CD8-positive, alpha-beta memory T cell (primary cell): ENCODE data around the gene MED26. TPM values are rescaled to one million over a fixed set of nuclear protein-coding genes. Genes with fewer than 3 reads are reported as not detected.

Experiments used
- CTCF ChIA-PET: fragments of 350-600 bp; sonication (Branson Sonifier 250); formaldehyde crosslinking; loops from one replicate; lab custom pipeline; 2021; ENCODE audit warnings: antibody characterized with exemption; lab: Charles Lee
- POLR2A ChIA-PET: fragments of 350-600 bp; sonication (Branson Sonifier 250); formaldehyde crosslinking; loops from one replicate; lab custom pipeline; 2021; ENCODE audit warnings: antibody characterized with exemption; lab: Charles Lee
- DNase-seq, 5 donors: peaks; one replicate each; pipeline versions ENCODE4 v3.0.0 to v3.0.0-alpha.2; 2020 to 2022; ENCODE audit warnings: mixed read lengths in 1 of 5
- H3K27ac ChIP-seq: one replicate; pipeline ENCODE4 v1.7.0; 2013; ENCODE audit warnings: low read depth, mild to moderate bottlenecking, low read length, moderate library complexity
- H3K27me3 ChIP-seq: 2 replicates; pipeline ENCODE4 v1.7.0; 2013; ENCODE audit warnings: low read length, mild to moderate bottlenecking; ENCODE audit not compliant: insufficient read depth, poor library complexity, severe bottlenecking
- H3K36me3 ChIP-seq: 2 replicates; pipeline ENCODE4 v1.7.0; 2013; ENCODE audit warnings: mild to moderate bottlenecking, low read length, moderate library complexity; ENCODE audit not compliant: insufficient read depth
- H3K4me1 ChIP-seq: 2 replicates; pipeline ENCODE4 v1.7.0; 2013; ENCODE audit warnings: mild to moderate bottlenecking, low read length, moderate library complexity; ENCODE audit not compliant: insufficient read depth
- H3K4me3 ChIP-seq: 2 replicates; pipeline ENCODE4 v1.7.0; 2013; ENCODE audit warnings: mild to moderate bottlenecking, low read length
- H3K9me3 ChIP-seq: 2 replicates; pipeline ENCODE4 v1.7.0; 2013; ENCODE audit warnings: mild to moderate bottlenecking, low read length
- H3K27ac Mint-ChIP-seq, 8 donors: one replicate each; pipeline ENCODE4 v1.8.0; 2020 to 2021; ENCODE audit warnings: mixed read lengths in 8 of 8, mild to moderate bottlenecking in 6 of 8, inconsistent platforms in 3 of 8, moderate library complexity in 3 of 8
- H3K27me3 Mint-ChIP-seq, 2 donors: one replicate each; pipeline ENCODE4 v1.8.0; 2020 to 2021; ENCODE audit warnings: mixed read lengths in 2 of 2, mild to moderate bottlenecking in 1 of 2, moderate library complexity in 1 of 2
- H3K36me3 Mint-ChIP-seq, 3 donors: one replicate each; pipeline ENCODE4 v1.8.0; 2020 to 2021; ENCODE audit warnings: mixed read lengths in 3 of 3, inconsistent platforms in 1 of 3, mild to moderate bottlenecking in 1 of 3
- H3K4me1 Mint-ChIP-seq, 3 donors: one replicate each; pipeline ENCODE4 v1.8.0; 2020 to 2021; ENCODE audit warnings: mixed read lengths in 3 of 3, inconsistent platforms in 1 of 3, mild to moderate bottlenecking in 1 of 3
- H3K4me3 Mint-ChIP-seq, 7 donors: one replicate each; pipeline ENCODE4 v1.8.0; 2020 to 2021; ENCODE audit warnings: mixed read lengths in 7 of 7, mild to moderate bottlenecking in 6 of 7, moderate library complexity in 4 of 7, inconsistent platforms in 2 of 7
- H3K9me3 Mint-ChIP-seq, 5 donors: one replicate each; pipeline ENCODE4 v1.8.0; 2020 to 2022; ENCODE audit warnings: mixed read lengths in 5 of 5, mild to moderate bottlenecking in 3 of 5, moderate library complexity in 2 of 5, inconsistent platforms in 1 of 5
- polyA plus RNA-seq: library from polyadenylated mRNA; unstranded; fragments of 300-500 nt; fragmentation: Illumina TruSeq; gene quantifications from one replicate; pipeline ENCODE4 v1.2.3, GENCODE V29; 2021
- total RNA-seq, 2 experiments: library from RNA; stranded (reverse); gene quantifications; one replicate each; pipeline ENCODE4 v1.2.3, GENCODE V29; 2021

MED26 gene
- total and polyA plus RNA-seq, 3 experiments from 2014 or later = 3.1 to 17.1 (median 14.7) TPM

DNA sequence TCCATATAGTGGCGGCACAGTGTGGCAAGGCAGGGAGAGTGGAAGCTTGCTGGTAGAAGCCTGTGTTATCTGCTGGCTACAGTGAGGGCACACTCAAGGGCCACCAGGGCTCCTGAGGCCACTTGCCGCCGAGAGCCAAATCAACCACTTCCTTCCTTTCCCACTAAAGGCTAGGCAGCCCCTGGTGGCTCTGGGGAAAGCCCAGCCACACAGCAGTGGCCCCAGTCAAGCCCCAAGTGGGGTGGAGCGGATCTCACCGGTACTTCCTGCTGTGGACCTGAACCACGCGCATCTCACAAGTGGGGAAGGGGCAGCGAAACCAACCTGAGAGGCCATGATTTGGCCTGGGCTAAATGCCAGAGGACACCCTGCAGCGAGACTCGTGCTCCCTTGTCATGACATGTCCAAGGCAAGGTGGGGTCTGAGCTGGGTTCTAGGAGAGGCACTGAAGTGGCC lies 33.8 kb downstream of the MED26 start:
- H3K4me3 Mint-ChIP-seq = peak overlapping the region; percentile 66 to 82 (median 78)
- no peaks in the 10 kb centered on the region for H3K27me3 Mint-ChIP-seq
- Histone ChIP-seq H3K4me3 (peak overlapping the region; percentile 52), H3K4me1 (peaks cover 46% of the 10 kb centered on the region), H3K27ac (peak overlapping the region; percentile 57), H3K27me3 (no peaks in the 10 kb centered on the region), H3K36me3 (no peaks in the 10 kb centered on the region), H3K9me3 (no peaks in the 10 kb centered on the region)
- peaks cover 55 to 86% (median 74%) of the 10 kb centered on the region in 3 donors for H3K4me1 Mint-ChIP-seq
- peaks cover 0 to 3% (median 0%) of the 10 kb centered on the region in 3 donors for H3K36me3 Mint-ChIP-seq
- CTCF ChIA-PET = interaction anchor here (1.0 kb wide), 1 partner anchor 9 kb away, joined by 3 read pairs; no protein-coding TSS in a partner anchor
- peak overlapping the region; percentile 89 to 98 (median 96) for H3K27ac Mint-ChIP-seq
- DNase-seq = peak in 4 of 5 donors; percentile 36 to 72 (median 62)
- H3K9me3 Mint-ChIP-seq = no peaks in the 10 kb centered on the region
- POLR2A ChIA-PET = interaction anchor here (0.5 kb wide), 1 partner anchor 449 kb away, joined by 6 read pairs; no protein-coding TSS in a partner anchor

DNA sequence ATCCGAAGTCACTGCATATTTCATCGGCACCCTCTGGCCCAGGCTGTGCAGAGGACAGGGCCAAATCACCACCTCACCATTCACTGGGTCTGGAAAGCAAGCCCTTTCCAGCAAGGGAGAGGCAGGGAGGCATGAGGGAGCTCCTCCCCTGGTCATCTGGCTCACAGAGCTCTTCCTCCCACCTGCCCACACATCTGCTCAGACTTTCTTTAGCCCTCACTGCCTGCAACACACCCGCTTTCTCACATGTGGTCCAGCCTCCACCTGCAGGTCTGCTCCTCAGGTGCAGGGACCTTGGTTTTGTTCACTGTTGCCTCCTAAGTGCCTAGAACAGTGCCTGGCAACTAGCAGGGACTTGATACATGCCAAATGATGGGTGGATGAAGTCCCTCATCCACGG lies 34.8 kb downstream of the MED26 start:
- H3K27ac ChIP-seq = no peak overlapping the region

DNA sequence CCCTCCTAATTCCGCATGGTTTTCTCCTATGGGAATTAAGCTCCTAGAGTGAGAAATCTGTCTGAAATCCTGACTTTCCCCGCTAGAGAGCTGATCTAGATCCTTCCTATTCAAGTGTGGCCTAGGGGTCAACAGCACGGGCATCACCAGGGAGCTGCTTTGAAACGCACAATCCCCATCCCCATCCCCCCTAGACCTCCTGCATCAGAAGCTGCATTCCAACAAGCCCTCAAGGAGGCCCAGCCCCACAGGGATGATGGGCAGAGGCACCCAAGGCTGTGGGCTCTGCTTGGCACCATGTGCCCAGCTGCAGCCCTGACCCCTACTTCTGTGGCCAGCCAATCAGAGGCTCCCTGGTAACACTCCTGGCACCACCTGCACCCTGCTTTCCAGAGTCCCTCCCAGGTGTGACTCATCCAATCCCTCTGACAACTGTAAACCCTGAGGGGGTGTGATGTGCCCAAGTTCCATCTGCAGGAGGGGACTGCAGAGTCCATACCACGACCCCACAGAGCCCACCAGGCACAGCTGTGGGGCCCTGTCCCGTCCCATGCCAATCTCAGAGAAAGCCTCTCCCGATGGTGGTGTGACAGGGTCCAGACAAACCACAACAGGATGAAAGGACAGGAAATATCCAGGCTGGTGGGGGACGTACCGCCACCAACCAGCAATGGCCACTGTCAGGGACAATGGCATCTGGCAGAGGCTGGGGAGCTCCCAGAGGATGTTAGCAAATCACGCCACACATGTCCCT lies 36.0 kb downstream of the MED26 start:
- POLR2A ChIA-PET = no interaction called here
- H3K4me1 Mint-ChIP-seq = peaks cover 69 to 93% (median 85%) of the 10 kb centered on the region in 3 donors

More for the DNA sequence above, 34.8 kb downstream of the MED26 start:
- no peaks in the 10 kb centered on the region for H3K36me3 Mint-ChIP-seq
- Histone ChIP-seq H3K27me3 (no peaks in the 10 kb centered on the region), H3K4me3 (no peak overlapping the region), H3K36me3 (no peaks in the 10 kb centered on the region), H3K4me1 (peaks cover 56% of the 10 kb centered on the region), H3K9me3 (no peaks in the 10 kb centered on the region)
- POLR2A ChIA-PET = no interaction called here
- peaks cover 62 to 88% (median 80%) of the 10 kb centered on the region in 3 donors for H3K4me1 Mint-ChIP-seq
- DNase-seq = no peak
- H3K4me3 Mint-ChIP-seq = peak overlapping the region in 2 of 7 donors; percentile 23 to 78
- CTCF ChIA-PET = interaction anchor here (1.0 kb wide), 1 partner anchor 8 kb away, joined by 3 read pairs; no protein-coding TSS in a partner anchor
- no peaks in the 10 kb centered on the region for H3K27me3 Mint-ChIP-seq
- H3K27ac Mint-ChIP-seq = peak overlapping the region in 6 of 8 donors; percentile 2 to 98 (median 90)
- no peaks in the 10 kb centered on the region for H3K9me3 Mint-ChIP-seq

DNA sequence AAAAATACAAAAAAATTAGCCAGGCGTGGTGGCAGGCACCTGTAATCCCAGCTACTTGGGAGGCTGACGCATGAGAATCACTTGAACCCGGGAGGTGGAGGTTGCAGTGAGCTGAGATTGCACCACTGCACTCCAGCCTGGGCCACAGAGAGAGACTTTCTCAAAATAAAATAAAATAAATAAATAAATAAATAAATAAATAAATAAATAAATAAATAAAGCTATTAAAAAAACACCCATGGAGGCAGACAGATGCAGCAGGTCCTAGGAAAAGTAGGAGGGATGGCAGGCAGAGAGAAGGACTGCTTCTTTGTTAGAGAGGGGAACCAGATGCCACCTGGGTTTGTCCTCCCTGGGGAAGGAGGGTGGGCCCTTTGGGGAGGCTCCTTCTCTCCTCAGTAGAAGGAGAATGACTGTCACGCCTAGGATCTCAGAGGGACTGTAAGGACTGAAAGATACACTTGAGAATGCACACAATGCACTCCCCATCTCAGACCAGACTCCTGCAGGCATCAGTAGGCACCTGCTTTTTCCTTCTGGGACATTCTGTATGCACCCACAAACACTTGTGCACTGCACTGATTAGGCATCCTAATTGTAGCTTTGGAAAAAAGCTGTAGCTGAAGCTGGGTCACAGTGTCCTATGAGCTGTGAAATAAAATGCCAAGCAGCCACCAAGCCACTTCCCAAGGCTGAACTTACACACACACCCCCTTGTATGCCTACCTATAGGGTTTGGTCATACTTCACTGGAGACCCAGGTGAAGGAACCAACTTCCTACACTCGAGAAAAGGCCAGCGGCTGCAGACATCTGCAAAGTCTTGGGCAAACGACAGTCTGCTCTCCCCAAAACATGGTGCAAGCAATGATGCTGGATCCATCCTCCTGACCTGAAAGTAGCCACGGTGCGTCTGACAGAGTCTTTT lies 36.9 kb downstream of the MED26 start:
- H3K27ac ChIP-seq = no peak overlapping the region
- no peaks in the 10 kb centered on the region for H3K36me3 Mint-ChIP-seq
- no peak overlapping the region for H3K4me3 Mint-ChIP-seq
- H3K4me1 Mint-ChIP-seq = peaks cover 72 to 94% (median 87%) of the 10 kb centered on the region in 3 donors
- DNase-seq = no peak
- H3K9me3 Mint-ChIP-seq = no peaks in the 10 kb centered on the region
- H3K9me3 ChIP-seq = no peaks in the 10 kb centered on the region
- no peaks in the 10 kb centered on the region for H3K36me3 ChIP-seq
- H3K4me1 ChIP-seq = peaks cover 76% of the 10 kb centered on the region
- H3K27me3 Mint-ChIP-seq = no peaks in the 10 kb centered on the region
- H3K4me3 ChIP-seq = no peak overlapping the region
- H3K27ac Mint-ChIP-seq = peak overlapping the region in 3 of 8 donors; percentile 22 to 100 (median 42)
- CTCF ChIA-PET = interaction anchor here (0.9 kb wide), 1 partner anchor 37 kb away, joined by 3 read pairs; the partner anchor contains the start of gene MED26
- POLR2A ChIA-PET = no interaction called here
- H3K27me3 ChIP-seq = no peaks in the 10 kb centered on the region

More for the DNA sequence above, 36.0 kb downstream of the MED26 start:
- no peaks in the 10 kb centered on the region for H3K9me3 Mint-ChIP-seq
- H3K36me3 Mint-ChIP-seq = no peaks in the 10 kb centered on the region
- no peaks in the 10 kb centered on the region for H3K27me3 Mint-ChIP-seq
- no peak for DNase-seq
- no peak overlapping the region for H3K27ac ChIP-seq
- H3K4me1 ChIP-seq = peaks cover 68% of the 10 kb centered on the region
- no peaks in the 10 kb centered on the region for H3K36me3 ChIP-seq
- peak overlapping the region in 3 of 8 donors; percentile 18 to 62 (median 52) for H3K27ac Mint-ChIP-seq
- no peaks in the 10 kb centered on the region for H3K9me3 ChIP-seq
- CTCF ChIA-PET = interaction anchor here (0.9 kb wide), 1 partner anchor 37 kb away, joined by 3 read pairs; the partner anchor contains the start of gene MED26
- no peak overlapping the region for H3K4me3 ChIP-seq
- H3K4me3 Mint-ChIP-seq = no peak overlapping the region
- no peaks in the 10 kb centered on the region for H3K27me3 ChIP-seq

DNA sequence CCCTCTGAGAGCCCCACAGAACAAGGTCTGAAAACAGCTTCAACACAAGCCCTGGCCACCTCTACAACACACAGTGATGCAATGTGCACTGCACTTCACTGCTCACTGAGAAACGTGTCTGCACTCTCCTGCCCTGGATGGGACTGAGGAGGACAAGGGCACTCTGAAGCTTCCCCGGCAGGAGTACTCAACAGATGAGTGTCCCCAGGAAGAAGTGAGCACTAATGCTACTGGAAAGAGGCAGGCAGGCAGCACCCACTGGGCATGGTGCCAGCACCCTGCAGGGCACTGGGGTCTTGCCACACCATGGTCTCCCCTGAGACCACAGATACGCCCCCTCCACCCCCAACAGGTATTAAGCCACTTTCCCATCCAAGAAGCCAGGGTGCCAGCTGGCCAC lies 38.1 kb downstream of the MED26 start:
- peak overlapping the region in 1 of 7 donors; percentile 29 for H3K4me3 Mint-ChIP-seq
- POLR2A ChIA-PET = interaction anchor here (0.6 to 0.9 kb wide), 2 partner anchors 12 to 24 kb away, joined by 3 read pairs; no protein-coding TSS in a partner anchor
- DNase-seq = no peak

DNA sequence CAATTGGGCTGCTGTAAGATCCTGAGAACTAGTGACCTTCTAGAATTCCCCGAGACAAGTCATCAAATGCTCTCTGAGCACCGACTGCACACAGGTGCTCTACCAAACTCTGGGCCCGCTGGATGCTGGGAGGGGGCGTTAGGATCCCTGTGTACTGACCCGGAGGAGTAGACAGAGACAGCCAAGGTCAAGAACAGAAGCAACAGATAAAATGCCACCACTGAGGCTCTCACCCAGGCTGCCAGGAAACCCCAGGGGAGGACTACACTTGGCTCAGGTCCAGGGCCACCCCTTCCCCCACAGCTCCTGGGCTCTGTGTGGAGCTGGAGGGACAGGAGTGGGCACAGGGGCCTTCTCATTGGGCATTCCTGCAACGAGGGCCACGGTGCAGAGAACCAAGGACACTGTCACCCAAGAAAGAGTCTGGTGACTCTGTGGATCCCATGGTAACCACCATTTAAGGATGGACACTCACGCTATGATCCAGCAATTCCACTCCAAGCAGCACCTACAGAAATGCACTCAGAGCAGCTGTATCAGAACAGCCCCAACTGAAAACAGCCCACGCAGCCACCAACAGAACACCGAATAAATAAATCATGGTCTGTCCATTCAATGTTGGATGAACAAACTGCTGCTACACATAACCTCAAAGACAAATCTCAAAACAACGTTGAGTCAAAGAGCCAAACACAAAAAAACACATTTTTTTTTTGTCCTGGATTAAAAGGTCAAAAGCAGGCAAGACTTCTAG lies 39.0 kb downstream of the MED26 start:
- Histone ChIP-seq H3K4me3 (peak overlapping the region; percentile 52), H3K27me3 (no peaks in the 10 kb centered on the region), H3K9me3 (no peaks in the 10 kb centered on the region), H3K36me3 (no peaks in the 10 kb centered on the region), H3K4me1 (peaks cover 74% of the 10 kb centered on the region), H3K27ac (no peak overlapping the region)
- Mint-ChIP-seq H3K27me3 (peaks cover 0 to 2% of the 10 kb centered on the region in 2 donors), H3K4me3 (peak overlapping the region; percentile 74 to 92 (median 80)), H3K4me1 (peaks cover 72 to 94% (median 87%) of the 10 kb centered on the region in 3 donors), H3K9me3 (no peaks in the 10 kb centered on the region), H3K27ac (peak overlapping the region; percentile 81 to 100 (median 96)), H3K36me3 (no peaks in the 10 kb centered on the region)
- no peak for DNase-seq
- POLR2A ChIA-PET = interaction anchor here (0.9 to 2.5 kb wide), 4 partner anchors 13 to 23 kb away, joined by 3 to 11 read pairs (median 6); partner anchors contain the start of gene SLC35E1
- CTCF ChIA-PET = interaction anchor here (2.5 kb wide), 1 partner anchor 29 kb away, joined by 6 read pairs; no protein-coding TSS in a partner anchor

More for the DNA sequence above, 38.1 kb downstream of the MED26 start:
- H3K27ac ChIP-seq = no peak overlapping the region
- no peaks in the 10 kb centered on the region for H3K9me3 ChIP-seq
- no peak overlapping the region for H3K4me3 ChIP-seq
- Mint-ChIP-seq H3K4me1 (peaks cover 72 to 94% (median 87%) of the 10 kb centered on the region in 3 donors), H3K27me3 (no peaks in the 10 kb centered on the region), H3K36me3 (no peaks in the 10 kb centered on the region), H3K27ac (peak overlapping the region in 7 of 8 donors; percentile 71 to 100 (median 87)), H3K9me3 (no peaks in the 10 kb centered on the region)
- CTCF ChIA-PET = no interaction called here
- H3K36me3 ChIP-seq = no peaks in the 10 kb centered on the region
- H3K4me1 ChIP-seq = peaks cover 76% of the 10 kb centered on the region
- no peaks in the 10 kb centered on the region for H3K27me3 ChIP-seq
